HG03378 (cell line): ENCODE measurements around the gene STX18.
"Not testable (repeated sequence)": the region's sequence is repeated elsewhere in the genome, so short reads cannot be mapped to it uniquely, and the experiment has no call there.

ENCODE experiments used
- ATAC-seq: cut with Tn5 transposase; IDR thresholded peaks from one replicate; pipeline ENCODE4 v1.9.1; 2021; ENCODE audit warnings: mild to moderate bottlenecking, moderate library complexity; ENCODE audit not compliant: unreplicated experiment

The STX18 gene

GRCh38 chr4:4512282-4512681 is 29.6 kb downstream of the STX18 start:
- no peak for ATAC-seq

DNA sequence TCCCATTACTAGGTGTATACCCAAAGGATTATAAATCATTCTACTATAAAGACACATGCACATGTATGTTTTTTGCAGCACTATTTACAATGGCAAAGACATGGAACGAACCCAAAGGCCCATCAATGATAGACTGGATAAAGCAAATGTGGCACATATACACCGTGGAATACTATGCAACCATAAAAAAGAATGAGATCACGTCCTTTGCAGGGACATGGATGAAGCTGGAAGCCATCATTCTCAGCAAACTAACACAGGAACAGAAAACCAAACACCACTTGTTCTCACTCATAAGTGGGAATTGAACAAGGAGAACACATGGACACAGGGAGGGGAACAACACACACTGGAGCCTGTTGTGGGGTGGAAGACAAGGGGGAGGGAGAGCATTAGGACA is 31.2 kb downstream of the STX18 start:
- not testable (repeated sequence) for ATAC-seq

- no peak for ATAC-seq
Observed at GRCh38 chr4:4509521-4509920, 32.3 kb downstream of the STX18 start.

- no peak for ATAC-seq
Observed at GRCh38 chr4:4507923-4508322, 33.9 kb downstream of the STX18 start.

DNA sequence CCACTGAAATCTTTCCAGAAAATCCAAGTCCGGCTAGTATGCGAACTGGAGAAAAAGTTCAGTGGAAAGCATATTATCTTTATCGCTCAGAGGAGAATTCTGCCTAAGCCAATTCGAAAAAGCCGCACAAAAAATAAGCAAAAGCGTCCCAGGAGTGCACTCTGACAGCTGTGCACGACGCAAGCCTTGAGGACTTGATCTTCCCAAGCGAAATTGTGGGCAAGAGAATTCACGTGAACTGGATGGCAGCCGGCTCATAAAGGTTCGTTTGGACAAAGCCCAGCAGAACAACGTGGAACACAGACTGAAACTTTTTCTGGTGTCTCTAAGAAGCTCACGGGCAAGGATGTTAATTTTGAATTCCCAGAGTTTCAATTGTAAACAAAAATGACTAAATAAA is 34.4 kb downstream of the STX18 start:
- no peak for ATAC-seq

GRCh38 chr4:4506961-4507360 is 34.9 kb downstream of the STX18 start:
- ATAC-seq = no peak

GRCh38 chr4:4505211-4505610 is 36.6 kb downstream of the STX18 start:
- not testable (repeated sequence) for ATAC-seq

DNA sequence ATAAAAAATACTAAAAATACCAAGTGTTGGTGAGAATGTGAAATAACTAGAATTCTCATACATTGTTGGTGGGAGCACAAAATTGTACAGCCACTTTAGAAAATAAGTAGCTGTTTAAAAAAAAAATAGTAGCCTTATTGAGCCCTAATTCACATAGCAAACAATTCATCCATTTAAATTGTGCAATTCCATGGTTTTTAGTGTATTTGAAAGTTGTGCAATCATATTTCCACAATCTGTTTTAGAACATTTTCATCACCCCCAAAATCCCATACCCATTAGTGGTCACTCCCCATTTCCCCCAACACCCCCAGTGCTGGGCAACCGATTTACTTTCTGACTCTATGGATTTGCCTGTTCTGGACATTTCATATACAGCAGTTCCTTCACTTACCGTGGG is 37.1 kb downstream of the STX18 start:
- no peak for ATAC-seq

- ATAC-seq = peak; percentile 70
Observed at GRCh38 chr4:4502694-4503311, 39.0 kb downstream of the STX18 start.

GRCh38 chr4:4501679-4502078 is 40.2 kb downstream of the STX18 start:
- no peak for ATAC-seq

GRCh38 chr4:4499438-4500123 is 42.3 kb downstream of the STX18 start:
- no peak for ATAC-seq

DNA sequence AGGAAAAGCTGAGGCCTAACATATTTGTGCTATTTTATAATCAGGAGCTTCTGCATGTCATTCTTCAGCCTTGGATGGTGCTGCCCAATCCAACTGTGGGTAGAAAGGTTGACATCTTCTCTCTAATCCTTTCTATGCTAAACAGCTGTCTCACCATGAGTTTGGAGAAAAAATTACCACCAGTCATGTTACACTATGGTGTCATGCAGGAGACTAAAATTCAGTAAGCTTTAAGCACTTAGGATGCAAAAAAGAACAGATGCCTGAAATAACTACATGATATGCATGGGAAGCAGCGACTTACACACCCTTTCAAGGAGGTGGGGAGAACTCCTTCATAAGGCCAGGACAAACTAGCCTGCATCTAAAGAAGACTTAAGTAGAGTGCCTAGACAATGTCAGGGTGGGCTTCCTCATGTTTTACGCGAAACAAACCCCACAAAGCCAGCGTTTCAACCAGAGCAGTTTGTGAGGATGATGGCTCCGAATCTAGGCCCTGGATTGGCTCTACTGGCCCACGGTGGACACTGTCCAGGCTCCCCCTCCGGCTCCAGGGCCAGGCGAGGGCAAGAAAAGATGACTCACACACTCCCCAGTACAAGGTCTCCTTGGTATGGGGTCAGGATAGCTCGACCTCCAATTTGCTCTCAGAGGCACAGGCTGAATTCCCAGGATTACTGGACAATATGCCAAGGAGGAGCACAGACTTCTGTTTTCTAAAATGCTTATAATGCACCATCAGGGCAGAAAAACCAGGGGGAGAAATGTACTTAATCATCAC is 45.1 kb downstream of the STX18 start:
- no peak for ATAC-seq

- no peak for ATAC-seq
Observed at GRCh38 chr4:4494882-4495281, 47.0 kb downstream of the STX18 start.

DNA sequence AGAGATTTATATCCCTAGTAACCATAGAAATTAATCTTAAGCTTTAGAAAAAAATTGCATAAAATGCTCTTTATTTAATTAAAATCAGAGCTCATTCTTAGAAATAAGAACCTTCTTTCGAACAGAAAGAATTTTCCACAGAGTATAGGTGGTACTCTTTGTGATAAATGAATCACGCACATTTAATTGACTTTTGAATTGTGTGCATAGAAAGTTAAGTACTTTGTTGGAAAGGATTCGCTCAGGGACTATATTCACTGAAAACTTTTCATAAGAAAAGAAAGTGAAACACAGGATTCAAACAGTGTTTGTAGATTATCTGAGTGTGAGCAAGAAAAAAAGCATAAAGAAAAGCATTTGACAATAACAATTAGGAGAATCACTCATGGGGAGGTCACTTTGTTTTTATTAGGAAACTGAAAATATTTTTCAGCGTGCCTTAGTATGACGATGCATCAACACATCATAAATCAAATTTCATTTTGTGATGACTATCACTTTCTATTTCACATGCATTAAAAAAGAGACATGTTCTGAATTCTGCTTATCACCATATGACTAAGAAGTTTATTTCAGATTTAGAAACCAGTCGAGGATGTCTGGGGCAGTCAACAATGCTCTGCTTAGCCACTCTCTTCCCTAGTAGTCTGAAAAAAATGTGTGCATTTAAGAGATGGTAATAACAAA is 49.5 kb downstream of the STX18 start:
- peak; percentile 67 for ATAC-seq

DNA sequence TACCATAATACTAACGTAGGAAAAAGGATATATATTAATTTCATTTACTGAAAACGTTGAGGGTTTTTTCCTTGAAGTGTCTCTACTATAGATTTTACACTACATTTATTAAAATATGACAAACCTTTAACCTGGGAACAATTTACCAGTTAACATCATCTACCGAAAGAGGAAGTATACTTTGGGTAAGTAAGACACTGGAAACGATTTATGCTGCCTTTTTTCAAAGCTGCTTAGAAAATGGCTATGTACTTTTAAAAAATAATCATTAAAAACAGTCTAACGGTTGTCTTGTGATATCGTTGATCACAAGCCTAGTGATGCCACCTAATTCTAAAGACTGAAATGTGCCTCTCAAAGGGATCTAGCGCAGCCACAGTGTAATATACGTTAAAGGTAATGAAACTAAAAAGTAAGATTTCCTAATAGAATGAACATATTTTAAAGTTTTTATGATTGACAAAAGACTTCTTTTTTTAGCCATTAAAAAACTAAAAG is 50.4 kb downstream of the STX18 start:
- peak; percentile 30 for ATAC-seq

GRCh38 chr4:4490816-4491215 is 51.0 kb downstream of the STX18 start:
- ATAC-seq = no peak

DNA sequence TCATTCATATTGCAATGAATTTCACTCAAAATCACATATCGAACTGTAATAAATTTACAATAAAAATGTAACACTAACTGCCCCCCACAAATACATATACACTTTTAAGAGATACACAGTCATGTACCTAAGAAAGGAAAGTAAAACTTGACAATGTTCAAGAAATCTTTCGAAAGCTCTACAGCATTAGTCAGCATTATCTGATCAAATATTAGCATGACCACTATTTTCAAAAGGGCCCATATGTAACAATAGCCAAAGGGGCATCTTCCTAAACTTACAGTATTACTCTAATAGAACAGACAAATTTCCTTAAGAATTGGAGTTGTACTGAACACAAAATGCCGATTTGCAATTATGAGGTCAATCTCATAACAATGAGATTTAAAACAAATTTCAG is 51.8 kb downstream of the STX18 start:
- no peak for ATAC-seq

GRCh38 chr4:4488405-4489404 is 53.1 kb downstream of the STX18 start:
- peak; percentile 72 for ATAC-seq

DNA sequence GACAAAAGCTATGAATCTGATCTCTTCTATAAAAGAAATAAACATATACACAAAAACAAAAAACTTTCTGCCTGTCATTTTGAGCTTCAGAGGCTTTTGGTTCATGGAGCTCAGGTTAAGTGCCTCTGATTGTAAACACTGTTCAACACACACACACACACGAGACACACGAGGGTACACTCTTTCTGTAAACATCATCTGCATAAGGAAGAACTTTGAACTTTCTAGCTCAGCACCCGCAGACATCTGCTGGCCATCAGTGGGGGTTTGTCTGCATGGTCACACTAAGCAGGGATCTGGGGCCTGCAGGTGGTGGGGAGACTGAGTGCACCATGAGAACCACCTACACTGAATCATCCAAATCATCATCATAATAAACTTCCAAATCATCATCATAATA is 54.9 kb downstream of the STX18 start:
- ATAC-seq = no peak

- ATAC-seq = no peak
Observed at GRCh38 chr4:4485806-4486205, 56.0 kb downstream of the STX18 start.
